SU-DHL-6 (cell line): ENCODE data around the gene MASP1.

Experiments
- EZH2phosphoT487 ChIP-seq: fragments of 200-600 bp; sonication (generic), shearing (Covaris generic); conservative IDR thresholded peaks from 2 replicates; pipeline ENCODE4 v1.6.1; 2018; ENCODE audit warnings: mild to moderate bottlenecking, antibody characterized with exemption, low read length, moderate library complexity, mixed read lengths
- TF ChIP-seq, protein P1 (sequence below): fragments of 200-600 bp; sonication (generic); IDR thresholded peaks from one replicate; pipeline ENCODE4 v1.5.1; 2017; ENCODE audit warnings: antibody characterized with exemption, mild to moderate bottlenecking, low read length, moderate library complexity; ENCODE audit not compliant: insufficient read depth, poor library complexity, severe bottlenecking

- TF ChIP-seq, protein P1, sequence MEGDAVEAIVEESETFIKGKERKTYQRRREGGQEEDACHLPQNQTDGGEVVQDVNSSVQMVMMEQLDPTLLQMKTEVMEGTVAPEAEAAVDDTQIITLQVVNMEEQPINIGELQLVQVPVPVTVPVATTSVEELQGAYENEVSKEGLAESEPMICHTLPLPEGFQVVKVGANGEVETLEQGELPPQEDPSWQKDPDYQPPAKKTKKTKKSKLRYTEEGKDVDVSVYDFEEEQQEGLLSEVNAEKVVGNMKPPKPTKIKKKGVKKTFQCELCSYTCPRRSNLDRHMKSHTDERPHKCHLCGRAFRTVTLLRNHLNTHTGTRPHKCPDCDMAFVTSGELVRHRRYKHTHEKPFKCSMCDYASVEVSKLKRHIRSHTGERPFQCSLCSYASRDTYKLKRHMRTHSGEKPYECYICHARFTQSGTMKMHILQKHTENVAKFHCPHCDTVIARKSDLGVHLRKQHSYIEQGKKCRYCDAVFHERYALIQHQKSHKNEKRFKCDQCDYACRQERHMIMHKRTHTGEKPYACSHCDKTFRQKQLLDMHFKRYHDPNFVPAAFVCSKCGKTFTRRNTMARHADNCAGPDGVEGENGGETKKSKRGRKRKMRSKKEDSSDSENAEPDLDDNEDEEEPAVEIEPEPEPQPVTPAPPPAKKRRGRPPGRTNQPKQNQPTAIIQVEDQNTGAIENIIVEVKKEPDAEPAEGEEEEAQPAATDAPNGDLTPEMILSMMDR = no peak
- no peak for TF ChIP-seq EZH2phosphoT487
These were observed 105.2 kb downstream of the MASP1 start for GRCh38 chr3:187186375-187186774.
